Measurements from ENCODE around the gene ZBTB40. TPM values are rescaled to one million over a fixed set of nuclear protein-coding genes. Genes with fewer than 3 reads are reported as not detected.

The ZBTB40 gene
- total RNA-seq, 2 experiments from 2014 or later, result 14.0 to 14.3 TPM

- Mint-ChIP-seq H3K4me1 (ENCODE audit: low read depth) (peaks cover 26% of the 10 kb centered on the region), H3K4me3 (no peak overlapping the region), H3K27ac (no peak overlapping the region), H3K27me3 (no peaks in the 10 kb centered on the region), H3K9me3 (peaks cover 20% of the 10 kb centered on the region), H3K36me3 (ENCODE audit: low read depth) (peaks cover 25% of the 10 kb centered on the region)
- DNase-seq, result no peak
- ChIA-PET POLR2A (interaction anchor here (0.7 kb wide), 1 partner anchor 672 kb away, joined by 4 read pairs; no protein-coding TSS in a partner anchor), CTCF (no interaction called here)
- TF ChIP-seq, protein P1, sequence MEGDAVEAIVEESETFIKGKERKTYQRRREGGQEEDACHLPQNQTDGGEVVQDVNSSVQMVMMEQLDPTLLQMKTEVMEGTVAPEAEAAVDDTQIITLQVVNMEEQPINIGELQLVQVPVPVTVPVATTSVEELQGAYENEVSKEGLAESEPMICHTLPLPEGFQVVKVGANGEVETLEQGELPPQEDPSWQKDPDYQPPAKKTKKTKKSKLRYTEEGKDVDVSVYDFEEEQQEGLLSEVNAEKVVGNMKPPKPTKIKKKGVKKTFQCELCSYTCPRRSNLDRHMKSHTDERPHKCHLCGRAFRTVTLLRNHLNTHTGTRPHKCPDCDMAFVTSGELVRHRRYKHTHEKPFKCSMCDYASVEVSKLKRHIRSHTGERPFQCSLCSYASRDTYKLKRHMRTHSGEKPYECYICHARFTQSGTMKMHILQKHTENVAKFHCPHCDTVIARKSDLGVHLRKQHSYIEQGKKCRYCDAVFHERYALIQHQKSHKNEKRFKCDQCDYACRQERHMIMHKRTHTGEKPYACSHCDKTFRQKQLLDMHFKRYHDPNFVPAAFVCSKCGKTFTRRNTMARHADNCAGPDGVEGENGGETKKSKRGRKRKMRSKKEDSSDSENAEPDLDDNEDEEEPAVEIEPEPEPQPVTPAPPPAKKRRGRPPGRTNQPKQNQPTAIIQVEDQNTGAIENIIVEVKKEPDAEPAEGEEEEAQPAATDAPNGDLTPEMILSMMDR (IDR thresholded peaks at IDR 0.05), result no peak
- intact Hi-C loops (cut with micrococcal nuclease), result no loop called here
- no peak for ATAC-seq
These were observed 33.8 kb downstream of the ZBTB40 start for GRCh38 chr1:22485431-22485830.

- Mint-ChIP-seq H3K4me3 (no peak overlapping the region), H3K27me3 (no peaks in the 10 kb centered on the region), H3K36me3 (ENCODE audit: low read depth) (peaks cover 18% of the 10 kb centered on the region), H3K4me1 (ENCODE audit: low read depth) (peaks cover 18% of the 10 kb centered on the region), H3K9me3 (peaks cover 18% of the 10 kb centered on the region), H3K27ac (no peak overlapping the region)
- DNase-seq, result no peak
- ATAC-seq, result no peak
- intact Hi-C loops (cut with micrococcal nuclease), result no loop called here
- ChIA-PET CTCF (no interaction called here), POLR2A (interaction anchor here (1.5 kb wide), 1 partner anchor 13 kb away, joined by 3 read pairs; no protein-coding TSS in a partner anchor)
- TF ChIP-seq, protein P1 (IDR thresholded peaks at IDR 0.05), result no peak
These were observed 36.1 kb downstream of the ZBTB40 start for GRCh38 chr1:22487781-22488180.

DNA sequence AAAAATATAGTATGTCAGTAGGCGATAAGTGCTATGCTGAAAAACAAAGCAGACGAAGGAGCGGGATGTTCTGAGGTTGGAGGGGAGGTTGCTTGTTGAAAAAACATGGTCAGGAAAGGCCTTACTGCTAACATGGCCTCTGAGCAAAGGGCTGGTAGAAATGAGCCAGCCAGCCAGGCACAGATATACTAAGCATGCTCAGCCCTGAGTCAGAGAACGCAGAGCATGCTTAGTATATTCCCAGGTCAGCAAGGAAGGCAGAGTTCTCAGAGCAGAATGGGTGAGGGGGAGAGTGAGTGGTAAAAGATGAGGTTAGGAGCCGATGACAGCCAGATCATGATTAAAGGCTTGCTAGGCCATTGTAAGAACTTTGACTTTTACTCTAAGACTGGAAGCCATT lies 36.7 kb downstream of the ZBTB40 start:
- DNase-seq, result no peak
- no peak for ATAC-seq
- Mint-ChIP-seq H3K4me1 (ENCODE audit: low read depth) (peaks cover 15% of the 10 kb centered on the region), H3K27me3 (no peaks in the 10 kb centered on the region), H3K4me3 (no peak overlapping the region), H3K27ac (no peak overlapping the region), H3K36me3 (ENCODE audit: low read depth) (peaks cover 18% of the 10 kb centered on the region), H3K9me3 (peaks cover 14% of the 10 kb centered on the region)
- ChIA-PET CTCF (no interaction called here), POLR2A (no interaction called here)
- intact Hi-C loops (cut with micrococcal nuclease), result no loop called here
- TF ChIP-seq, protein P1 (IDR thresholded peaks at IDR 0.05), result no peak

DNA sequence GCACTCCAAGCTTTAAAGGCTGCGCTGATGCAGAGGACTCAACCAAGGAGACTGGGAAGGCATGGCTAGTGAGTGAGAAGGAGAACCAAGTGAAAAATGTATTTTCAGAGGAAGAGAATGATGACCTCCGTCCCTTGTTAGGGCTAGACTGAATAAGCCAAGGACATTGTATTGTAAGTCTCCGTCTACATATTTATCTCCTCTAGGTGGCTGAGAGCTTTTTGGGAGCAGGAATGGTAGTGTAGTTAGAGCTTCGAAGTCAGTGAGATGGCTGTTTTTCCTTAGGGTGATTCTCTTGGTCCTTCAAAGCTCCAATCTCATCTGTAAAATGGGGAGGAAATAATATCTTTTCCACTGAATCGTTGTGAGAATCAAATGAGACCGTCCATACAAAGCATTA lies 37.6 kb downstream of the ZBTB40 start:
- POLR2A ChIA-PET, result no interaction called here
- no peak for ATAC-seq
- intact Hi-C loops (cut with micrococcal nuclease), result no loop called here
- CTCF ChIA-PET, result interaction anchor here (1.0 kb wide), 1 partner anchor 35 kb away, joined by 3 read pairs; no protein-coding TSS in a partner anchor
- Mint-ChIP-seq H3K4me3 (no peak overlapping the region), H3K9me3 (peaks cover 9% of the 10 kb centered on the region), H3K36me3 (ENCODE audit: low read depth) (peaks cover 21% of the 10 kb centered on the region), H3K4me1 (ENCODE audit: low read depth) (peaks cover 14% of the 10 kb centered on the region), H3K27ac (no peak overlapping the region), H3K27me3 (no peaks in the 10 kb centered on the region)
- TF ChIP-seq, protein P1 (IDR thresholded peaks at IDR 0.05), result no peak
- no peak for DNase-seq

GRCh38 chr1:22489823-22490222 lies 38.2 kb downstream of the ZBTB40 start:
- ChIA-PET CTCF (interaction anchor here (1.0 kb wide), 1 partner anchor 35 kb away, joined by 3 read pairs; no protein-coding TSS in a partner anchor), POLR2A (no interaction called here)
- ATAC-seq (no peak), DNase-seq (no peak)
- peaks cover 8% of the 10 kb centered on the region for H3K4me1 Mint-ChIP-seq (ENCODE audit: low read depth)
- intact Hi-C loops (cut with micrococcal nuclease), result no loop called here
- H3K27me3 Mint-ChIP-seq, result no peaks in the 10 kb centered on the region
- TF ChIP-seq, protein P1 (IDR thresholded peaks at IDR 0.05), result no peak
- peaks cover 17% of the 10 kb centered on the region for H3K36me3 Mint-ChIP-seq (ENCODE audit: low read depth)
- peaks cover 5% of the 10 kb centered on the region for H3K9me3 Mint-ChIP-seq
- H3K27ac Mint-ChIP-seq, result no peak overlapping the region
- H3K4me3 Mint-ChIP-seq, result no peak overlapping the region
